Bronchial epithelial cell (primary cell): ENCODE measurements around the gene BRPF1. TPM values are rescaled to one million over a fixed set of nuclear protein-coding genes. Genes with fewer than 3 reads are reported as not detected.

Source experiments
- DNase-seq: peaks from one replicate; pipeline ENCODE4 v3.0.0-alpha.2; 2010; ENCODE audit warnings: low read depth
- FAIRE-seq: peaks from 2 replicates; lab custom pipeline; 2011; peaks lifted over from hg19 to GRCh38; lab: Jason Lieb, UNC
- H3K27me3 ChIP-seq: 2 replicates; pipeline ENCODE4 v1.5.1; 2011; ENCODE audit warnings: low read length; ENCODE audit not compliant: control insufficient read depth, insufficient read depth
- H3K36me3 ChIP-seq: 2 replicates; pipeline ENCODE4 v1.5.1; 2011; ENCODE audit warnings: low read length; ENCODE audit not compliant: control insufficient read depth, insufficient read depth
- H3K4me3 ChIP-seq: 2 replicates; pipeline ENCODE4 v1.5.1; 2011; ENCODE audit warnings: mild to moderate bottlenecking, low read depth, low read length, control low read depth
- CTCF ChIP-seq: IDR thresholded peaks from 2 replicates; pipeline ENCODE4 v1.5.1; 2011; ENCODE audit warnings: mild to moderate bottlenecking, moderate library complexity, low read length, control low read depth, inconsistent platforms; ENCODE audit not compliant: insufficient read depth, severe bottlenecking
- total RNA-seq: library from RNA; depleted of rRNA; stranded (reverse); fragments of >200 nt; gene quantifications from 2 replicates; pipeline ENCODE4 v1.2.1, GENCODE V29; 2014

Gene BRPF1
- total RNA-seq, 1 donor from 2014 or later = 14.0 TPM

- no peak for TF ChIP-seq CTCF
- peak overlapping the region; percentile 14 for H3K4me3 ChIP-seq
- H3K36me3 ChIP-seq = peaks cover 2% of the 10 kb centered on the region
- DNase-seq = peak; percentile 5
- no peaks in the 10 kb centered on the region for H3K27me3 ChIP-seq
- no peak for FAIRE-seq
These were observed 26.9 kb upstream of the BRPF1 start for GRCh38 chr3:9704347-9705322.

GRCh38 chr3:9710174-9710739, 21.3 kb upstream of the BRPF1 start:
- Histone ChIP-seq H3K4me3 (no peak overlapping the region), H3K36me3 (no peaks in the 10 kb centered on the region), H3K27me3 (peaks cover 2% of the 10 kb centered on the region)
- no peak for FAIRE-seq
- no peak for DNase-seq
- TF ChIP-seq CTCF = no peak

- FAIRE-seq (no peak), DNase-seq (no peak)
- TF ChIP-seq CTCF = no peak
These were observed 19.1 kb upstream of the BRPF1 start for GRCh38 chr3:9712415-9712814.

GRCh38 chr3:9713142-9713541, 18.4 kb upstream of the BRPF1 start:
- DNase-seq = no peak
- FAIRE-seq = no peak
- peaks cover 2% of the 10 kb centered on the region for H3K27me3 ChIP-seq
- no peaks in the 10 kb centered on the region for H3K36me3 ChIP-seq
- no peak for TF ChIP-seq CTCF
- no peak overlapping the region for H3K4me3 ChIP-seq

More at GRCh38 chr3:9712415-9712814, 19.1 kb upstream of the BRPF1 start:
- H3K27me3 ChIP-seq = peaks cover 2% of the 10 kb centered on the region
- no peaks in the 10 kb centered on the region for H3K36me3 ChIP-seq
- H3K4me3 ChIP-seq = no peak overlapping the region

- no peak for TF ChIP-seq CTCF
- H3K4me3 ChIP-seq = no peak overlapping the region
- FAIRE-seq (no peak), DNase-seq (no peak)
- H3K36me3 ChIP-seq = no peaks in the 10 kb centered on the region
- H3K27me3 ChIP-seq = peaks cover 2% of the 10 kb centered on the region
These were observed 16.4 kb upstream of the BRPF1 start for GRCh38 chr3:9715136-9715535.
